ENCODE results near the gene C16orf74.

C16orf74 gene

GRCh38 chr16:85750146-85750826 is 610 bp downstream of the C16orf74 start:
- no peak for DNase-seq (ENCODE audit: low read depth in 2 of 2)

- no peak for DNase-seq (ENCODE audit: low read depth in 2 of 2)
Measured at GRCh38 chr16:85749771-85750145, 1.1 kb downstream of the C16orf74 start.

- no peak for DNase-seq (ENCODE audit: low read depth in 2 of 2)
Measured at GRCh38 chr16:85746460-85747215, 4.3 kb downstream of the C16orf74 start.

- no peak for DNase-seq (ENCODE audit: low read depth in 2 of 2)
Measured at GRCh38 chr16:85738923-85739715, 11.8 kb downstream of the C16orf74 start.

- DNase-seq (ENCODE audit: low read depth in 2 of 2) = no peak
Measured at GRCh38 chr16:85736921-85737320, 14.0 kb downstream of the C16orf74 start.

GRCh38 chr16:85735946-85736345 is 14.9 kb downstream of the C16orf74 start:
- no peak for DNase-seq (ENCODE audit: low read depth in 2 of 2)

- DNase-seq (ENCODE audit: low read depth in 2 of 2) = no peak
Measured at GRCh38 chr16:85735225-85735635, 15.7 kb downstream of the C16orf74 start.

GRCh38 chr16:85734311-85735017 is 16.4 kb downstream of the C16orf74 start:
- no peak for DNase-seq (ENCODE audit: low read depth in 2 of 2)

- no peak for DNase-seq (ENCODE audit: low read depth in 2 of 2)
Measured at GRCh38 chr16:85733839-85734170, 17.1 kb downstream of the C16orf74 start.

GRCh38 chr16:85733155-85733838 is 17.6 kb downstream of the C16orf74 start:
- DNase-seq (ENCODE audit: low read depth in 2 of 2) = no peak

- no peak for DNase-seq (ENCODE audit: low read depth in 2 of 2)
Measured at GRCh38 chr16:85731179-85731578, 19.7 kb downstream of the C16orf74 start.

GRCh38 chr16:85730186-85730465 is 20.8 kb downstream of the C16orf74 start:
- DNase-seq (ENCODE audit: low read depth in 2 of 2) = no peak

- DNase-seq (ENCODE audit: low read depth in 2 of 2) = no peak
Measured at GRCh38 chr16:85729452-85730185, 21.3 kb downstream of the C16orf74 start.

GRCh38 chr16:85728879-85729278 is 22.0 kb downstream of the C16orf74 start:
- DNase-seq (ENCODE audit: low read depth in 2 of 2) = no peak

GRCh38 chr16:85724936-85725335 is 26.0 kb downstream of the C16orf74 start:
- DNase-seq (ENCODE audit: low read depth in 2 of 2) = no peak

GRCh38 chr16:85724126-85724879 is 26.6 kb downstream of the C16orf74 start:
- DNase-seq (ENCODE audit: low read depth in 2 of 2) = no peak

- no peak for DNase-seq (ENCODE audit: low read depth in 2 of 2)
Measured at GRCh38 chr16:85722128-85722893, 28.6 kb downstream of the C16orf74 start.

GRCh38 chr16:85720302-85720637 is 30.6 kb downstream of the C16orf74 start:
- no peak for DNase-seq (ENCODE audit: low read depth in 2 of 2)

GRCh38 chr16:85719605-85720301 is 31.1 kb downstream of the C16orf74 start:
- no peak for DNase-seq (ENCODE audit: low read depth in 2 of 2)
